Calu3 (cell line): ENCODE measurements around the gene SLIT3. TPM values are rescaled to one million over a fixed set of nuclear protein-coding genes. Genes with fewer than 3 reads are reported as not detected.

Source experiments
- BruUV-seq: library from RNA; stranded (reverse); fragments of 400-500 nt; replicated peaks from 2 replicates; lab custom pipeline; 2021; lab: Mats Ljungman, UMichigan
- CTCF ChIA-PET: fragments of 300-600 bp; sonication (Branson Sonifier 250); formaldehyde crosslinking; loops from one replicate; lab custom pipeline; 2022; ENCODE audit warnings: antibody characterized with exemption; lab: Charles Lee
- DNase-seq: peaks from one replicate; pipeline ENCODE4 v3.0.0; 2022
- H3K27ac Mint-ChIP-seq: one replicate; pipeline ENCODE4 v1.8.0; 2022; ENCODE audit warnings: mixed read lengths; ENCODE audit not compliant: unreplicated experiment
- H3K27me3 Mint-ChIP-seq: one replicate; pipeline ENCODE4 v1.8.0; 2022; ENCODE audit warnings: mixed read lengths; ENCODE audit not compliant: unreplicated experiment
- H3K36me3 Mint-ChIP-seq: one replicate; pipeline ENCODE4 v1.8.0; 2022; ENCODE audit warnings: mild to moderate bottlenecking, moderate library complexity, mixed read lengths; ENCODE audit not compliant: insufficient read depth, unreplicated experiment
- H3K4me1 Mint-ChIP-seq: one replicate; pipeline ENCODE4 v1.8.0; 2022; ENCODE audit warnings: mild to moderate bottlenecking, low read depth, mixed read lengths; ENCODE audit not compliant: unreplicated experiment
- H3K4me3 Mint-ChIP-seq: one replicate; pipeline ENCODE4 v1.8.0; 2022; ENCODE audit warnings: mild to moderate bottlenecking, low read depth, moderate library complexity, mixed read lengths; ENCODE audit not compliant: unreplicated experiment
- H3K9me3 Mint-ChIP-seq: one replicate; pipeline ENCODE4 v1.8.0; 2022; ENCODE audit warnings: low read depth, mixed read lengths; ENCODE audit not compliant: unreplicated experiment
- intact Hi-C: fragments of 100-400 bp; cut with micrococcal nuclease; formaldehyde crosslinking; loops from one replicate; pipeline ENCODE4 v1.10.0; 2022; ENCODE audit not compliant: unreplicated experiment
- total RNA-seq: library from RNA; stranded (reverse); gene quantifications from 2 replicates; pipeline ENCODE4 v1.2.3, GENCODE V29; 2022
- TF ChIP-seq, protein P1 (sequence below): fragments of 200-600 bp; IDR thresholded peaks from one replicate; pipeline ENCODE4 v1.8.0; 2022; ENCODE audit warnings: antibody characterized with exemption; ENCODE audit not compliant: unreplicated experiment

The SLIT3 gene
- total RNA-seq, 1 experiment from 2014 or later, result not detected

DNA sequence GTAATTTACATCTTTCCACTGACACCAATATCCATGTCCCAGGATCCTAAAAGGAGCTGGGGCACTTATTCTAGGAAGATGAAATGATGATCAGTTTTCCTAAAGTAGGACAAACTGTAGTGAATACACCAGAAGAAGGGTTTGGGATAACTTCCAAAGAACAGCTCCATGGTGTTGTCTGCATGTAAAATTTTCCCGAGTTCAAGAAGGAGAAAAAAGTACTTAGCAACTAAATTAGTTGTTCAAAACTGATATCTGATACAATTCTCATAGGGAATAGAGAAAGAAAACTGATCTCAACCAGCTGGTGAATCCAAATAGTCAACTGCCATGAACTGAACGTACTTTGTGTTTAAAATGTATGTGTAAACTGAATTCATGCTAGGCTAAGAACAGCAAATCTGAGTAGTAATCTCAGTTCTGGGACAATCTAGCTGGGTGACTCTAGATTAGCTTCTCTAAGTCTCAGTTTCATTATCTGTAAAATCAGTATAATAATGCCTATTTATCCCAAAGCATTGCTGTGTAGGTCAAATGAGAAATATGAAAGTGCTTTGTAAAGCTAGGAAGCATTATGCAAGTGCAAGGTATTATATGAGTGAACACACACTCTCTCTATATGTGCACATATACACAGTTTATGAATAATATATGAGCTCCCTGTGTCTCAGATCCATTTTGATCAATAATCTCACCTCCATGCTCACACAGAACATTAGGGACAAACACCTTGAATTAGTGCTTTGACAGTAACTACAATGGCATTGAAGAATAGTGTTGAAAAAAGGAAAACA lies 357.7 kb downstream of the SLIT3 start:
- no peaks in the 10 kb centered on the region for H3K4me1 Mint-ChIP-seq
- CTCF ChIA-PET, result interaction anchor here (0.6 kb wide), 1 partner anchor 21 kb away, joined by 5 read pairs; no protein-coding TSS in a partner anchor
- no peak overlapping the region for H3K4me3 Mint-ChIP-seq
- no peak for DNase-seq
- TF ChIP-seq, protein P1, sequence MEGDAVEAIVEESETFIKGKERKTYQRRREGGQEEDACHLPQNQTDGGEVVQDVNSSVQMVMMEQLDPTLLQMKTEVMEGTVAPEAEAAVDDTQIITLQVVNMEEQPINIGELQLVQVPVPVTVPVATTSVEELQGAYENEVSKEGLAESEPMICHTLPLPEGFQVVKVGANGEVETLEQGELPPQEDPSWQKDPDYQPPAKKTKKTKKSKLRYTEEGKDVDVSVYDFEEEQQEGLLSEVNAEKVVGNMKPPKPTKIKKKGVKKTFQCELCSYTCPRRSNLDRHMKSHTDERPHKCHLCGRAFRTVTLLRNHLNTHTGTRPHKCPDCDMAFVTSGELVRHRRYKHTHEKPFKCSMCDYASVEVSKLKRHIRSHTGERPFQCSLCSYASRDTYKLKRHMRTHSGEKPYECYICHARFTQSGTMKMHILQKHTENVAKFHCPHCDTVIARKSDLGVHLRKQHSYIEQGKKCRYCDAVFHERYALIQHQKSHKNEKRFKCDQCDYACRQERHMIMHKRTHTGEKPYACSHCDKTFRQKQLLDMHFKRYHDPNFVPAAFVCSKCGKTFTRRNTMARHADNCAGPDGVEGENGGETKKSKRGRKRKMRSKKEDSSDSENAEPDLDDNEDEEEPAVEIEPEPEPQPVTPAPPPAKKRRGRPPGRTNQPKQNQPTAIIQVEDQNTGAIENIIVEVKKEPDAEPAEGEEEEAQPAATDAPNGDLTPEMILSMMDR, result no peak
- H3K36me3 Mint-ChIP-seq, result no peaks in the 10 kb centered on the region
- H3K27ac Mint-ChIP-seq, result no peak overlapping the region
- H3K9me3 Mint-ChIP-seq, result no peaks in the 10 kb centered on the region
- peaks cover 74% of the 10 kb centered on the region for H3K27me3 Mint-ChIP-seq
- no TSS peak for BruUV-seq
- intact Hi-C loops, result loop anchor here (10.0 kb wide), 1 partner anchor 238 kb away; no protein-coding TSS in a partner anchor

DNA sequence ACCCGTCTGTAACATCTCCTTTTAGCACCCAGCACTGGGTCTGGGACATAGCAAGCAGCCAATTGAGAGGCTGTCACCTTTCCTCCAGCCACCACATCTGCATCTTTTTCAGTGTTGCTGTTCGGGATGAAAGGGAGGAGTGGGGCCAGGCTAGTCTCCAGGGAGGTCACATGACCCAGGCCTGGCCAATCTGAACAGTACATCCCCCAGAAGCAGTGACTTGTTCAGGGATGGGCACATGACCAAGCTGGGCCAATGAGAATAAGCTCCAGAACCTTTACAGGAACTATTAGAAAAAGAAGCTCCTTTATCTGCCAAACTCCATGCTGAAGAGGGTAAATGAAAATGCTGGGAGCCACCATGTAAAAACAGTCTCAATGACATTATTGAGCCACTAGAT lies 359.0 kb downstream of the SLIT3 start:
- Mint-ChIP-seq H3K27me3 (peaks cover 79% of the 10 kb centered on the region), H3K9me3 (no peaks in the 10 kb centered on the region), H3K4me1 (no peaks in the 10 kb centered on the region), H3K36me3 (no peaks in the 10 kb centered on the region), H3K4me3 (no peak overlapping the region), H3K27ac (no peak overlapping the region)
- CTCF ChIA-PET, result no interaction called here
- intact Hi-C loops, result loop anchor here (10.0 kb wide), 1 partner anchor 237 kb away; no protein-coding TSS in a partner anchor
- BruUV-seq, result no TSS peak
- no peak for DNase-seq
- TF ChIP-seq, protein P1, result no peak

DNA sequence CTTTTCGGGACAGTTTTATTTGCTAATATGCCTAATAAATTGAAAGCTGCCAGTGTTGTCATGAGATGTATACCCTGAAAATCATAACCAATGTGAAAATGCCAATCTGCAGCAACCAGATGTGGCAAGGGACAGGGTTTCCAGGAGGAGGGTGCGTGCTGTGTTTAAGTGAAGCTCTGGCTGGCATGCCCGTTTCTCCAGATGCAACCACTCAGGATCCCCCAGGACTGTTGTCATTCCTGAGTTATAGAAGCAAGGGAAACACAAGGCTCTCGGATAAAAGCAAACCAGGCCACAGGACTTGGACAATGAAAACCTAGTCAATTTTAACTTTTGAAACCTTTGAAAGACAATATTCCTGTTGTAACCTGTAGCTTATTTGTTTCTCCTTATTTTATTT lies 360.2 kb downstream of the SLIT3 start:
- no peak overlapping the region for H3K4me3 Mint-ChIP-seq
- no peak for DNase-seq
- no peaks in the 10 kb centered on the region for H3K36me3 Mint-ChIP-seq
- peaks cover 74% of the 10 kb centered on the region for H3K27me3 Mint-ChIP-seq
- H3K27ac Mint-ChIP-seq, result no peak overlapping the region
- CTCF ChIA-PET, result no interaction called here
- intact Hi-C loops, result loop anchor here (10.0 kb wide), 1 partner anchor 236 kb away; no protein-coding TSS in a partner anchor
- no peaks in the 10 kb centered on the region for H3K9me3 Mint-ChIP-seq
- BruUV-seq, result no TSS peak
- H3K4me1 Mint-ChIP-seq, result no peaks in the 10 kb centered on the region
- TF ChIP-seq, protein P1, result no peak

DNA sequence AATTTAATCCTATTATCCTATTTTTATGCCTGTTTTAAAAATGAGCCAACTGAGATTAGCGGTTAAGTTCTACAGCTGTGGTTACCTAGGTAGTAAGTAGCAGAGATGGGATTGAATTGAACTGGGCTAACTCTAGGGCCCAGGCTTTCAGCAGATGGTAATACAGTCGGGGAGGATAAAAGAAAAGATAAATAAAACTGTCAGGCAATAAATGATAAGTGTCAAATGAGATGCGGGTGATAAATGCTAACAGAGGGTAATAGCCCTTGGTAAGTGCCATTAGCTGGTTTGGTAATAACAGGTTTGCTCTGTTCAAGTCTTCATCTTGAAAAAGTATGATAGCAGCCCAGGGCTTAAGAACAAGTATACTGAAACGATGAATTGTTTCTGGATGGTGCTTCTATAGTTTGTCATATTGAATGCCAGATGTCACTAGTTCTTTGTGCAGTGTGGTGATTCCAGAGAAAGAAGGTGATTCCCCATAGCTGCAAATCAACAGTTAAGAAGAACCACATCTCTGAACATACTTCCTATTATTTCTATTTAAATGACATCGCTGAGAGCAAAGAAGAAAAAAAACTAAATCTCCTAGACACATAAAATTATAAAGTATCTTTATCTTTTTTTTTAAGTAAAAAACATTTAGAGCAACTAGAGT lies 360.9 kb downstream of the SLIT3 start:
- Mint-ChIP-seq H3K4me1 (no peaks in the 10 kb centered on the region), H3K4me3 (no peak overlapping the region), H3K27ac (no peak overlapping the region), H3K9me3 (no peaks in the 10 kb centered on the region), H3K27me3 (peaks cover 67% of the 10 kb centered on the region), H3K36me3 (no peaks in the 10 kb centered on the region)
- TF ChIP-seq, protein P1, result no peak
- DNase-seq, result no peak
- no TSS peak for BruUV-seq
- intact Hi-C loops, result loop anchor here (10.0 kb wide), 1 partner anchor 235 kb away; no protein-coding TSS in a partner anchor
- CTCF ChIA-PET, result no interaction called here
